ENCODE measurements around the gene VCAM1. TPM values are rescaled to one million over a fixed set of nuclear protein-coding genes. Genes with fewer than 3 reads are reported as not detected.

VCAM1 gene
- total RNA-seq, 2 experiments from 2014 or later: not detected

DNA sequence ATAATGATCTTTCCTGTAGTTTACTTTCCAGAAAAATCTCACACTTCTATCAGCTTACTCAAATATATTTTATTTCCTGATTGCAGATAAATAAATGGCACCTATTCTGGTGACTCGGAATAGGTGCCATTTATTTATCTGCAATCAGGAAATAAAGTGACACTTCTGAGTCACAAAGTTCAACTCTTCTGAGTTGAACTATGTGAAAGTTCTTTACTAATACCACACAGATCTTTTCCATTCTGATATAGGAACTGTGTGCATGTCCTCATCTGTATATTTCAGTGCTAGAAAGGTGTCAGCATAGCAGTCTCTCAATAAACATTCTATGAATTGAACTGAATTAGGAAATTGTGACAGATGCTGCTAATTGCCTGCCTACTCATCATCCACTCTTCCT lies 4.9 kb upstream of the VCAM1 start:
- Histone ChIP-seq H3K4me1 (ENCODE audit: insufficient read depth, low read length, poor library complexity, severe bottlenecking) (no peaks in the 10 kb centered on the region), H2AFZ (ENCODE audit: low read length) (no peak overlapping the region), H3K79me2 (ENCODE audit: insufficient read depth, low read depth, low read length) (no peaks in the 10 kb centered on the region), H3K36me3 (ENCODE audit: insufficient read depth, low read length) (no peaks in the 10 kb centered on the region), H3K9me2 (ENCODE audit: insufficient read depth, low read length) (no peaks in the 10 kb centered on the region), H4K20me1 (ENCODE audit: insufficient read depth, low read length) (no peaks in the 10 kb centered on the region), H3K27ac (ENCODE audit: low read depth, low read length, poor library complexity, severe bottlenecking) (no peak overlapping the region), H3K4me3 (ENCODE audit: low read depth, low read length, poor library complexity, severe bottlenecking) (no peak overlapping the region), H3K9me3 (ENCODE audit: low read length) (no peaks in the 10 kb centered on the region), H3K4me2 (ENCODE audit: low read length) (no peak overlapping the region)
- no peak for DNase-seq (ENCODE audit: low spot score)
- CTCF ChIA-PET (ENCODE audit: unreplicated experiment): no interaction called here
- intact Hi-C loops (cut with micrococcal nuclease; ENCODE audit: unreplicated experiment): no loop called here
- POLR2A ChIA-PET: no interaction called here
- BruUV-seq (replicated peaks): no TSS peak
- no peak for TF ChIP-seq EZH2phosphoT487 (IDR thresholded peaks at IDR 0.05; ENCODE audit: borderline replicate concordance, low read depth, low read length)
- TF ChIP-seq, protein P1, sequence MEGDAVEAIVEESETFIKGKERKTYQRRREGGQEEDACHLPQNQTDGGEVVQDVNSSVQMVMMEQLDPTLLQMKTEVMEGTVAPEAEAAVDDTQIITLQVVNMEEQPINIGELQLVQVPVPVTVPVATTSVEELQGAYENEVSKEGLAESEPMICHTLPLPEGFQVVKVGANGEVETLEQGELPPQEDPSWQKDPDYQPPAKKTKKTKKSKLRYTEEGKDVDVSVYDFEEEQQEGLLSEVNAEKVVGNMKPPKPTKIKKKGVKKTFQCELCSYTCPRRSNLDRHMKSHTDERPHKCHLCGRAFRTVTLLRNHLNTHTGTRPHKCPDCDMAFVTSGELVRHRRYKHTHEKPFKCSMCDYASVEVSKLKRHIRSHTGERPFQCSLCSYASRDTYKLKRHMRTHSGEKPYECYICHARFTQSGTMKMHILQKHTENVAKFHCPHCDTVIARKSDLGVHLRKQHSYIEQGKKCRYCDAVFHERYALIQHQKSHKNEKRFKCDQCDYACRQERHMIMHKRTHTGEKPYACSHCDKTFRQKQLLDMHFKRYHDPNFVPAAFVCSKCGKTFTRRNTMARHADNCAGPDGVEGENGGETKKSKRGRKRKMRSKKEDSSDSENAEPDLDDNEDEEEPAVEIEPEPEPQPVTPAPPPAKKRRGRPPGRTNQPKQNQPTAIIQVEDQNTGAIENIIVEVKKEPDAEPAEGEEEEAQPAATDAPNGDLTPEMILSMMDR (conservative IDR thresholded peaks at IDR 0.05; ENCODE audit: low read length): no peak

DNA sequence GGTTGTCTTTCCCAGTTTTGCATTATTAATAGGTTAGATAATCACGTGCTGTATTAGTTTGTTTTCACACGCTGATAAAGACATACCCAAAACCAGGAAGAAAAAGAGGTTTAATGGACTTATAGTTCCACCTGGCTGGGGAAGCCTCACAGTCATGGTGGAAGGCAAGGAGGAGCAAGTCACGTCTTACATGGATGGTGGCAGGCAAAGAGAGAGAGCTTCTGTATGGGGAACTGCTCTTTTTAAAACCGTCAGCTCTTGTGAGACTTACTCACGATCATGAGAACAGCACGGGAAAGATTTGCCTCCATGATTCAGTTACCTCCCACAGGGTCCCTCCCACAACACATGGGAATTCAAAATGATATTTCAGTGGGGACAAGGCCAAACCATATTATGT lies 2.3 kb upstream of the VCAM1 start:
- no peak overlapping the region for H3K4me3 ChIP-seq (ENCODE audit: low read depth, low read length, poor library complexity, severe bottlenecking)
- TF ChIP-seq EZH2phosphoT487 (IDR thresholded peaks at IDR 0.05; ENCODE audit: borderline replicate concordance, low read depth, low read length): no peak
- TF ChIP-seq, protein P1 (conservative IDR thresholded peaks at IDR 0.05; ENCODE audit: low read length): no peak
- CTCF ChIA-PET (ENCODE audit: unreplicated experiment): no interaction called here
- intact Hi-C loops (cut with micrococcal nuclease; ENCODE audit: unreplicated experiment): no loop called here
- H3K9me2 ChIP-seq (ENCODE audit: insufficient read depth, low read length): no peaks in the 10 kb centered on the region
- no peak overlapping the region for H3K27ac ChIP-seq (ENCODE audit: low read depth, low read length, poor library complexity, severe bottlenecking)
- H3K9me3 ChIP-seq (ENCODE audit: low read length): no peaks in the 10 kb centered on the region
- H3K36me3 ChIP-seq (ENCODE audit: insufficient read depth, low read length): no peaks in the 10 kb centered on the region
- no peak overlapping the region for H2AFZ ChIP-seq (ENCODE audit: low read length)
- no peak for DNase-seq (ENCODE audit: low spot score)
- H3K79me2 ChIP-seq (ENCODE audit: insufficient read depth, low read depth, low read length): no peaks in the 10 kb centered on the region
- no peaks in the 10 kb centered on the region for H3K4me1 ChIP-seq (ENCODE audit: insufficient read depth, low read length, poor library complexity, severe bottlenecking)
- BruUV-seq (replicated peaks): no TSS peak
- POLR2A ChIA-PET: interaction anchor here (0.7 kb wide), 1 partner anchor 318 kb away, joined by 3 read pairs; no protein-coding TSS in a partner anchor
- H4K20me1 ChIP-seq (ENCODE audit: insufficient read depth, low read length): no peaks in the 10 kb centered on the region
- no peak overlapping the region for H3K4me2 ChIP-seq (ENCODE audit: low read length)

- Histone ChIP-seq H3K9me3 (ENCODE audit: low read length) (no peaks in the 10 kb centered on the region), H3K4me1 (ENCODE audit: insufficient read depth, low read length, poor library complexity, severe bottlenecking) (no peaks in the 10 kb centered on the region), H3K4me2 (ENCODE audit: low read length) (no peak overlapping the region), H2AFZ (ENCODE audit: low read length) (no peak overlapping the region), H3K27ac (ENCODE audit: low read depth, low read length, poor library complexity, severe bottlenecking) (no peak overlapping the region), H3K36me3 (ENCODE audit: insufficient read depth, low read length) (no peaks in the 10 kb centered on the region), H3K9me2 (ENCODE audit: insufficient read depth, low read length) (no peaks in the 10 kb centered on the region), H3K4me3 (ENCODE audit: low read depth, low read length, poor library complexity, severe bottlenecking) (no peak overlapping the region), H3K79me2 (ENCODE audit: insufficient read depth, low read depth, low read length) (no peaks in the 10 kb centered on the region), H4K20me1 (ENCODE audit: insufficient read depth, low read length) (no peaks in the 10 kb centered on the region)
- no TSS peak for BruUV-seq (replicated peaks)
- intact Hi-C loops (cut with micrococcal nuclease; ENCODE audit: unreplicated experiment): no loop called here
- no peak for DNase-seq (ENCODE audit: low spot score)
- ChIA-PET POLR2A (no interaction called here), CTCF (ENCODE audit: unreplicated experiment) (no interaction called here)
- TF ChIP-seq, protein P1 (conservative IDR thresholded peaks at IDR 0.05; ENCODE audit: low read length): no peak
- TF ChIP-seq EZH2phosphoT487 (IDR thresholded peaks at IDR 0.05; ENCODE audit: borderline replicate concordance, low read depth, low read length): no peak
Observed at GRCh38 chr1:100718581-100718980, 961 bp upstream of the VCAM1 start.

Measured in OCI-LY7 (cell line).